ENCODE measurements around the gene XXYLT1.

GRCh38 chr3:195102609-195103467 is 168.1 kb downstream of the XXYLT1 start:
- no peak for TF ChIP-seq CTCF (IDR thresholded peaks at IDR 0.05; ENCODE audit: insufficient read depth, low read length, poor library complexity, severe bottlenecking)
- no peak for TF ChIP-seq EZH2phosphoT487 (conservative IDR thresholded peaks at IDR 0.05; ENCODE audit: low read length)

Measured in SU-DHL-6 (cell line).